GM21423 (cell line): ENCODE data around the gene COL28A1.
"Not testable (repeated sequence)": the region's sequence is repeated elsewhere in the genome, so short reads cannot be mapped to it uniquely, and the experiment has no call there.

Source experiments
- ATAC-seq: cut with Tn5 transposase; IDR thresholded peaks from one replicate; pipeline ENCODE4 v1.9.1; 2021; ENCODE audit warnings: mild to moderate bottlenecking, moderate library complexity; ENCODE audit not compliant: unreplicated experiment

COL28A1 gene

DNA sequence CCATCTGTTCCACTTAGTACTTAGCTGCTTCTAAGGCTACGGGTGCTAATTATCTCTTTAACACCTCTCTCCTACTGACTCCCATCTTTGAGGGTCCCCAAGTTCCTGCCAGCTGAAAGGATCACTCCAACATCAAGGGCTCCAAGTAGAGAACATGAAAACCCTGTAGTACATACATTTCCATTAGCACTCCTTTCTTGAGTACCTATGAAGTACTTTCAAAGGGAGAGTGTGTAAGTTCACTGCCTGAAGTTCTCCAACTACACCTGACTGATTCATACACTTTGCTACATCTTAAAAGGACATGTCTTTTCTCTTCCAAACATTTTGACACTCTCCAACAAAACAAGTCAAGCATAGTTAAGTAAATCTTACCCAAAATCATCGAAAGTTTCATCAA lies 113.8 kb downstream of the COL28A1 start:
- ATAC-seq: no peak

DNA sequence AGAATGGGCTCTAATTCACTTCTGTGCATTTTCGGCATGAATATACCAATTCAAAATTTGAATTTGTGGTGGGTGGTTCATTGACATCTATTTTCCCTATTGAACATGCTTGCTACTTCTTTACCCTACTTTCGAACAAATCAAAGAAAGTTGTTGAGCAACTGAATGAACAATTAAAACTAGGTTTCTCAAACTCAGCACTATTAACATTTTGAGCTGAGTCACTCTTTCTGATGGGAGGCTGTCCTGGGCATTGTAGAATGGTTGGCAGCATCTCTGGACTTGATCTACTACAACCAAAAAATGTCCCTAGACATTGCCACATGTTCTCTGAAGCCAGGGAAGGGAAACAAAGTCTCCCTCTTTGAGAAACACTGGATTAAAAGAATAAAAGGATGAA lies 116.7 kb downstream of the COL28A1 start:
- no peak for ATAC-seq

DNA sequence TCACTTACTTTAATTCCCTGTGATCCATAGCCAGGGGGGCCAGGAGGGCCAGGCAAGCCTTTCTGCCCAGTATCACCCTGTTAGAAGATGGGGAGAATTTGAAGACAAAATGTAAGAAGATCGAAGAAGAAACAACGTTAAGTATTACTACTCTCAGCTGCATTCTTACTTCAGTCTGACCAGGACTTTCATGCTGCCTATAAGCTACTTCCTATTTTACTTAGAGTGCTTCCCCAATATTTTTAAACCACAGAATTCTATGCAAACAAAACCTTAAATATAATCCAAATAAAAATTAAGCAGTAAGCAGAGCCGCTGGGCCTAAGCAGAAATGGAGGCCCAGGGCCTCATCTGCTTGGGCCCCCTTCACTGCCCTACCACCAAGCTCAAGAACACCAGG lies 117.8 kb downstream of the COL28A1 start:
- no peak for ATAC-seq

DNA sequence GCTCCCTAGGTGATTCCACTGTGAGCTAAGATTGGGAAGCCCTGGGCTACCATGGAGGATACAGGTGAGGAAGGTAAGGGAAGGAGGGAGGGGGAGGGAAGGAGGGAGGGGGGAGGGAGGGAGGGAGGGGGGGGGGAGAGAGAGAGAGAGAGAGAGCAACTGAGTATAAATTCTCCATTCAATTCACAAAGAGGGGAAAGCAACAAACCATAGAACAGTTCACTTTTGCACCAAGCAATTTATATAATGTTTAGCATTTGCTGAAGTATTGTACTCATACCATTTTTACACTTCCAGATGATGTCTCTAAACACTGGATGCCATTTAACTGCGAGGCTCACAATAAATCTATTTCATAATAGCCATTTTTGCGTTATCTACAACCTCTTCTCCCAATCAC lies 118.3 kb downstream of the COL28A1 start:
- no peak for ATAC-seq

DNA sequence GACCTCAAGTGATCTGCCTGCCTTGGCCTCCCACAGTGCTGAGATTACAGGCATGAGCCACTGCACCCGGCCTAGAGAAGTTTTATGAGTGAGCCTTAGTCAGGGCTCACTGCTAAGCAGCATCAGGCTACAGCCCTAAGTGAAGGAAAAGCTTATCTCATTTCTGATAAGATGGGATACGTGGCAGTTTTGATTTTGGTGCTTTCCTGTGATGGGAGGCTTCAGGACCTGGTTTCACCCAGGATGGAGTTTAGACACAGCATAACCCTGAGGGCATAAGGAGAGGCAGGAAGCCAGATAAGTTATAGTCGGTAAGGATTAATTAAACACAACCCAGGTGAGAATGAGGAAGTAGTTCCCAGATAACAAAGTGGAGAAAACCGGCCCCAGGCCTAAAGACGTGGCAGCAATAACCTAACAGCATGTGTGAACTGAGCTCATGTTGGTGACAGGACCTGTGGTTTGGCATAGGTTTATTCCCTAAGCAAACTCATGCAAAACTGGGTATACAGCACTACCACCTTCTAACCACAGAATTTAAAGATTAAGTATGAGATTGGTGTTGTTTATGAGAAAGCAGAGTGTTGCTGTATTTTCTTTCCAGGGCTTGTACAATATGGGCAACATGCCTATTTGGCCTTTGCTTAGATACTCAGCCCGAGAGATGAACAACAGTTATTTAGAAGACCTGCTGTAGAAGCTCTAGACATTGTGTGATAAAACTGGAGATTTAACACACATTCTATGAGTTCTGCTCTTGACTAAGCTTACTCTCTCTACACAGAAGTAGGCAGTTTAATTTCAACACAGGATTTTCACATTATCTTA lies 119.4 kb downstream of the COL28A1 start:
- peak; percentile 79 for ATAC-seq

DNA sequence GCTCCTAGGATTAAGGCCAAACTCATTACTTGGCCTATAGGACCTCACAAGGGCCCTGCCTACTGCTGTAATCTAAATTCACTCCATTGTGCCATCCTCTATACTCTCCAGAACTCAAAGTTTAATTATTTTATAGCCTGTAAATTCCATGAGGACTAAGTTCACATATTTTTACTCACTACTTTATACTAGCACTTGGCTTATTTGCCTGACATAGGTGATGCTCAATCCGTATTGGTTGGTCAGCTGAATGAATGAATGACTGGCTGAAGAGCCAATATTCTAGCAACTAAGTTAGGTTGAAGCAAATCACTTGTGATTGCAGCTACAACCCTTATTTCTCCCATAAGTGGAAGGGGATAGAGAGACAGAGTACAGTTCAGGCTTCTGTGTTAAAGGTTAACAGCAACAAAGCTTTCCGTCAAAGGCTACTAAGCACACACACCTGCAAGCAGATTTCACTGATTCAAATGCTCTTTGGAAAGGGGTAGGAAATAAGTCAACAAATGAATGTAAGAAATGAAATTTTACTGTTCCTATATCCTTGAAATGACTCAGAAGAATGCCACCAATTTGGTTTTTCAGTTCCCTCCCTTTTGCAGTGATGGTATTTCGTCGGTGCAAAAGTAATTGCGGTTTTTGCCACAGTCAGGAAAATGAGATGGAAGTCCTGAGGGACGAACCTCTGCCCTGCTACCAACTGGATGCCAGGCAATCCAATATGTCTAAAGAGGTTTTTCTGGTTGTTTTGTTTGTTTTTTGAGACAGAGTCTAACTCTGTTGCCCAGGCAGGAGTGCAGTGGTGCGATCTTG lies 120.7 kb downstream of the COL28A1 start:
- ATAC-seq: no peak

DNA sequence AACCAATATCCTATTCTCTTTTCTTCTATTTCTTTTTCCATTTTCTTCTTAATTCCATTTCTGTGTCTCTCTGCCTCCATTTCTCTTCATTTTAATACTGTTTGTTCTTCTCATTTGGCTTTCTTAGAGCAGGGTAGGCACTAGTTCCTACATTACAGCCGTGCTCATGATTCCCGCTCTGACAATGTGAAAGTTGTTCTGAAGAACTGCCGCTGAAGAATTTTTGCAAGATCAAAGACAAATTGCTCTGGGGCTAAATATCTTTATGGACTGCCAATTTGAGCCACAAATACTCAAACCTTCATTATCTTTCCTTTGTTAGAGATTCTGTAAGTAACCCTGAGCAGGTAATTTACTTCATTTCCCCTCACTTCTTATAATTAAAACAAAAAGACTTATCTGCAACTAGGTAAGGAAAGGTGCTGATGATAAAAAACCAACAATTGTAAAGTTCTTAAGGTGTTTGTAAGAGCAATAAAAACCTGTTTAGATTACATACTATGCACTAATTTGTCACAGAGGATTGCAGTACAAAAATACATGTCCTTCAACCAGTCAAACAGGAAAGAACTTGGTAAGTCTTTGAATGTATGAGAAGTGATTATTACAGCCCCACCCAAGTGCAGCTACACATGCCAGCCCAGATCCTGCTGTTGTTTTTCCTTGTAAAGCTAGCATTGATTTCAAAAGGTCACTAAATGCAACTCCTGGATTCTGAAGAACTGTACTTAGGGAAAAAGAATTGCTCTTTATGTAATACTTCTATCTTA lies 127.5 kb downstream of the COL28A1 start:
- no peak for ATAC-seq

DNA sequence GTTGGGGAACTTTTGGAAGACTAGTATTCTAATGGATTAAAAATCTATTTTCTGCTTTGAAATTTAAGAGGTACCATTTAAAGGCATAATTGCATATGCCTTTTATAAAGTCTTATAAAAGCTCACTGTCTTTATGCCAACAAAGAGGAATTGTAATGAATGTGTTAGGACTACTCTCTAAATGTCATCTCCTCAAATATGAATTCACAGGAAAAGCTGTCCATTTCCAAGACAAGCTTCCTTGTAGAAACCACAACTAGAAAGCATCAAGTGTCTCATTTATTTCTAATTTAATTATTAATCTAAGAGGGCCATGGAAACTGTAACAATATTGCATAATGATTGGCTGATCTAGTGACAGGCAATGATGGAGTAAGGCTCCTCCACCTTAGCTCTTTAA lies 130.2 kb downstream of the COL28A1 start:
- no peak for ATAC-seq

DNA sequence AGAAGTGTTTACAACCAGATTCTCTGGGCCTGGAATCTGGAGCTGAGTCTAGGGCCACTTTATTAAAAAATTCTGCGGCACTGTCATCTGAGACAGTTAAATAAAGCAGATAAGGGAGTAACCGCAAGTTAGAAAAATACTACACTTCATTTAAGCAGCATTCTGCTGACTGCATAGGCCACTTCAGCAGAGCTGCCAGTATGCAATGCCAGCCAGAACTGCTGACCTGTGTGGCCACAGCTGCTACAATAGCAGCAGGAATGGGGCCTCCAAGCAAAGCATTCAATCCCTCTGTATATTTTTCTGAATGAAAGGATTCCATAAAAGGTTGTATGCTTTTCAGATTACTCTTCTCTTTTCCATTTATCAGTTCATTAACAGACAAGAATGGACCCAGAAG lies 136.0 kb downstream of the COL28A1 start:
- no peak for ATAC-seq

DNA sequence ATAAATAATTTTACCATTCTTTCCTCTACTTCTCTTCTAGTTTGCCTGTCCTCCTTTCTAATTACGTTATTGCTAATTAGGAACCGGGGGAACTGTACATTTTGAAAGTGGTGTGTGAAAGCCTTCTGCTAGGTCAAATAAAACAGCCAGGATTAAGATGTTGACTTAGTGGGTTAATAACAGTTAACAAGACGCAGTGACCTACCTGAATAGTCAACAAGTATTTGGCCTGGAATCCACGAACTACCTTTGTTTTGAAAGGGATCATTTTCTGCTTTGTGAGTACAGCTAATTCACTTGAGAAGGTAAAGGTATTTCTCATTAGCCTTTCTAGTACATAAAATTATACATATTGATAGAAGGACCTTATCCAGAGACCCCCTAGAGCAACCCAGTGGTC lies 139.9 kb downstream of the COL28A1 start:
- no peak for ATAC-seq

DNA sequence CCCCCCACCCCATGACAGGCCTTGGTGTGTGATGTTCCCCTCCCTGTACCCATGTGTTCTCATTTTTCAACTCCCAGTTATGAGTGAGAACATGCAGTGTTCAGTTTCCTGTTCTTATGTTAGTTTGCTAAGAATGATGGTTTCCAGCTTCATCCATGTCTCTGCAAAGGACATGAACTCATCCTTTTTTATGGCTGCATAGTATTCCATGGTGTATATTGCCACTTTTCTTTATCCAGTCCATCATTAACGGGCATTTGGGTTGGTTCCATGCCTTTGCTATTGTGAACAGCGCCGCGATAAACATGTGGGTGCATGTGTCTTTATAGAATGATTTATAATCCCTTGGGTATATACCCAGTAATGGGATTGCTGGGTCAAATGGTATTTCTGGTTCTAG lies 147.5 kb downstream of the COL28A1 start:
- not testable (repeated sequence) for ATAC-seq

DNA sequence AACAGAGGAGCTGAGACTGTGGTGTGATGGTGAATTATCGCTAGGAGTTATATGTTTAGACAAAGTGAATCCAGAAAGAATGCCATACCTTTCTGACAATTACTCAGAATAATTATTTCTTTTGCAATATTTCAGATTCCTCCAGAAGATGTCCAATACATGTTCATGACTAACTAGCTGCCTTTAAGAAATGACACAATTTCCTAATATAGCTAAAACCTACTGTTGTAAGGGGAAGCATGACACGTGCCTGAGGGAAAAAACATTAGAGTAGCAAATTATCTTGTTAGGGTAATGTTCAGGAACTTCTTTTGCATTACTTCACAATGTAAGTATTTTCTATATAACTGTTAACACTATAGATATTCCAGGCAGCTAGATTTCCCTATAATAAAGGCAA lies 150.3 kb downstream of the COL28A1 start:
- ATAC-seq: no peak

DNA sequence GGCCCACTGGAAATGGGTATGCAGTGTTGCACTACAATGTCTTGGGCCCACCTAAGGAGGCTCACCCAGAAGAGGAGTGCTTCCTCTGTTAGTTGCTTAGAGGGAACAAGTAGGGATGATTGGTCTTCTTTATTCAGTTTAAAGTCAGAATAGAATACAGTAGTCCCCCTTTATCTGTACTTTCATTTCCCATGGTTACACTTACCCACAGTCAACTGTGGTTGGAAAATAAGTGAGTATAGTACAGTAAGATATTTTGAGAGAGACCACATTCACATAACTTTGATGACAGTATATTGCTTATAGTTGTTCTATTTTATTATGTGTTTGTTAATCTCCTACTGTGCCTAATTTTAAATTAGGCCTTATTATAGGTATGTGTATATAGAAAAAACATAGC lies 151.4 kb downstream of the COL28A1 start:
- no peak for ATAC-seq

DNA sequence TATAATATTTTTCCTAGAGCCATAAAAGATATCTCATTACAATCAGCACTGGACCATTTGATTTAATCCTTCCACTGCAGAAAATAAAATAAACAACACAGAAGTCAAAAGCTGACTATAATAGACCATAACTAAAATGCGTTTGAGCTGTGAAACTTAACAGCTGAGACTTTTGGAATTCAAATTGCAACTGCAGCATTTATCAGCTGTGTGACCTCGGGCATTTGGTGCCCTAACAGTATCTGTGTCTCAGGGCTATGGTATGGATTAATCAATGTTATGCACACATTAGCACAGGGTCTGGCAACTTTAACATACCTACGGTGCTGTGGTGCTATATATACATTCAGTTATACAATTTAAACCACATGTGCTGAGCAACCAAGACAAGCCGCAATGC lies 160.1 kb downstream of the COL28A1 start:
- ATAC-seq: no peak

DNA sequence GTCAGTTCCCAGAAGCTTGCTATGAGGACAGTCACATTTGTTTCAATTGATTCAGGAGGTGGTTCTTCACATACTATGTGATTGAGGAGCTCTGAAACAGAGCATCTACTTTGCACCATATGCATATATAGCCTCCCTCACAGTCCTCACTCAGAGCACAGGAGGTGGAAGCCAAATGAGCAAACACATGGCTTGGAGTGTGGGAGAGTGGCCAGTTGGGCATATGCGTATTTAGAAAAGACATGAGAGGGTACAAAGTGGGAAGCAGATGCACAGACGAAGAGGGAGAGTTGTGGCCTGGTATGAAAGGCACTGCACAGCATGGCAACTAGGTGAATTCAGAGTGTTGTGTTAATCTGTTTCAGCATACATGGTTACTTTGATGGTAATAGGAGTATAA lies 165.6 kb downstream of the COL28A1 start:
- no peak for ATAC-seq

DNA sequence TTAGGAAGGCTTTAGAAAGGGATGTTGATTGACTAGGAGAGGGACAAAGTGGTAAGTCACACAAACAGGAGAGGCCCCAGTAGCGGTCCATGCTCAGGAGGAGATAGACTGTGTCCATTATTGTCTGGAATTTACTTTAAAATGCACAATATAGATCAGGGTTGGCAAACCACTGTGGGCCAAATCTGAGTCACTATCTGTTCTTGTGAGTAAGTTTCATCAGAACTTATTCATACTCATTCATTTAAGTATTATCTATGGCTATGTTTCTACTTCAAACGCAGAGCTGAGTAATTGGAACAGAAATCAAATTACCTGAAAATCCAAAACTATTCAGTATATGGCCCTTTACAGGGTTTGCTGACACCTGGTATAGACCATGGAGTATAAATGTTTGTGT lies 166.5 kb downstream of the COL28A1 start:
- no peak for ATAC-seq

DNA sequence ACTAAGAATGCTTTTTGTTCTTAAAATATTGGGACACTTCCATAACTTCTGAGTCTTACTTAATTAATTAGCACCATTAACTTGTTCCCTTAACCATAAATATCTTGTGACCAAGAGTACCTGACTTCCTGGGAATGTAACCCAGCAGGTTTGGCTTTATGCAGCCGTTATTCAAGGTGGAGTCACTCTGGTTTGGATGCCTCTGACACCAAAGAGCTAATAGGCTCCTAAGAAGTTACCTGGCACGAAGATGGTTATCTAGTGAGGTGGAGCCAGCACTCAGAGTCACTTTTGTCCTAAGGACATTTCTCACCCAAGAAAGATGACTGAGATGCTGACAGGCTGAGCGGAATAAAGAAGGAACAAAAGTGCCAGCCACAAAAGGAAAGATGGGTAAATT lies 181.0 kb downstream of the COL28A1 start:
- no peak for ATAC-seq

DNA sequence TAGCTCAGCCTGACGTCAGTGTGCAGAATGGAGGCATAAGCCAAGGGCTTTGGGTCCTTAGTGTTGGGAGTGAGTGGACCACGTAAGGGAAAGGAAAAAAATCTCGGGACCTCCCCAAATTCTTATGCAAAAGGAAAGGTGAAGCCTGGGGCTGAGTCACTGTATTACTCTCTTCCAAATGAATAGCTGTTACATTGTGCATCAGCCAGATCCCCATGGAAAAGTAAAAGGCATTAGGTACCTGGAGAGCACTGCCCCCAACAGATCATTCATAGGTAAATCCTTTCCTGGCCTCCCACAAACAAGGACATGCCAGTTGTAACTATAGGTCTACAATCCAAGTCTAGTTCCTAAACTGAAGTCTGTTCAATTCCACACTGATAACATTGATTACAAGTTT lies 182.8 kb downstream of the COL28A1 start:
- ATAC-seq: no peak

DNA sequence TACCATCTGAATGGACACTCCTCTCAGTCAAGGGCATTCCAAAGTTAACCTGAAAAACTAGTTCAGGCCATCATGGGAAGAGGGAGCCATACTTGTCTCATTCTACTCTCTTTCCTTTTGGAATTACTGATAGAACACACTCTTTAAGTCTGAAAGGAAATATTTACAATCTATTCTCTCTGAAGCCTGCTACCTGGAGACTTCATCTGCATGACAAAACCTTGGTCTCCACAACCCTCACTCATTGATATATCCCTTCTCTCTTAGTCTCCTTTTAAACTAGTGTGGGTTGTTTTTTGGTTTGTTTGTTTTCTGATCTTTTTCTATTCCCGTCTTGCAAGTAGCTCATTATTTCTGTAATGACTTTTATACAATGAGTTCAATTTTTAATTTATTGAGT lies 183.8 kb downstream of the COL28A1 start:
- no peak for ATAC-seq

DNA sequence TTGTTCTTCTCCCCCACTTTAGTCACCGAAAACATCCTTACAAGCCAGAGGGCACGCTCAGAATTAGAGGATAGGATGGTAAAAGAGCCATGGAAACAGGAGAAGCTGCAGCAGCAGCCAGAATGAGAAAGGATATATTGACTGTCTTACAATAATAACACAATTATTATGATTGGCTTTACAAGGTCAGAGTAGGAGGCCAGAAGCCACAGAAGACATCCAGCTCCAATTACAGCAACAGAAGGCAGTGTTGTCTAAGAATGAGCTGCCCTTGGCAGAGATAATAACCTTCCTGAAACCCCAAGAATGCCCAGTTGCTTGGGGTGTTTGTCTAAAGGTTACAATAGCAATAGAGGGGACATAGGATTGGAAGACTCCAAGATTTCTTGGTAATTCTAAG lies 184.5 kb downstream of the COL28A1 start:
- no peak for ATAC-seq

DNA sequence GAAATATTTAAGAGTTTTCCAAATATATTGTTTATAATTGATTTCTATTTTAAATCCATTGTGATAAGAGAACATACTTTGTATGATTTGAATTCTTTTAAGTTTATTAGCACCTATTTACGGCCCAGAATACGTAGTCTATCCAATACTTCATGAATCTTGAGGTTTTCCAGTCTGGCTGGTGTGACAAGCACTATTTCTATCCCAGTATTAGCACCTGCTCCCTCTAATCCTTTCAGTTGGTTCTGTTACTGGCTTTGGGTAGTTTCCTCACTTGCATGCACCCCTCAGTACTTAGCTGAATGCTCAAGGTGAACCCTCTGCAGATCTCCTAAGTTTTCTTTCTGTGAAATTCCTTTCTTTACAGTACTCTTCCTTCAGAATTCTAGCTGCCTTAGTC lies 186.5 kb downstream of the COL28A1 start:
- ATAC-seq: no peak

DNA sequence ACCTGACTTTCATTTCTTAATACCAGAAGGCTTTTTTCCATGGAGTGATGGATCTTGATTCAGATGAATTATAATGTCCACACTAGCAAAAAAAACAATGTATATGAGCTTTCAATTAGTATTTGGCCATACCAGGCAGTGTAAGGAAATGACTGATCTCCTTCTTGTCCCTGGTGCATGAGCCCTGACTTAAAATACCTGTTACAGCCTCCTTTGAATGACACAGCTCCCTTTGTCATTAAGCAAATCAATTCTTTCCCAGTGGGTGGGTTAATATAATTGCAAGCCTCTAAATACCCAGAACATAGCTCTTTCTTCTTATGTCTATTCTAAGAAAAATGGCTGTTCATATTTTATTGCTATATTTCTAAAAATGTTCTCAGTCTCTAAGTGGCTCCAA lies 188.6 kb downstream of the COL28A1 start:
- ATAC-seq: no peak
